Heart right ventricle (tissue), 16 donors: Measurements from ENCODE around the gene ZMYM1. TPM values are rescaled to one million over a fixed set of nuclear protein-coding genes. Genes with fewer than 3 reads are reported as not detected.

Source experiments
- ATAC-seq, 8 donors: fragments of 200-7000 bp; cut with Tn5 transposase; one replicate each; pipeline ENCODE4 v1.9.1; 2020; ENCODE audit warnings: mild to moderate bottlenecking in 8 of 8, moderate library complexity in 8 of 8, moderate number of reproducible peaks in 1 of 8
- DNase-seq, 2 donors: peaks; one replicate each; pipeline ENCODE4 v3.0.0-alpha.2; 2020
- H3K27ac ChIP-seq, 10 donors: fragments of 200-600 bp; sonication (generic) in 2 of 10; one replicate each; pipeline versions ENCODE4 v1.5.0 to v1.8.0; 2020 to 2022; ENCODE audit warnings: mild to moderate bottlenecking in 3 of 10
- H3K27me3 ChIP-seq, 7 donors: fragments of 200-600 bp; one replicate each; pipeline ENCODE4 v1.8.0; 2021 to 2022; ENCODE audit warnings: mild to moderate bottlenecking in 2 of 7
- H3K36me3 ChIP-seq, 9 donors: fragments of 200-600 bp; sonication (generic) in 1 of 9; one replicate each; pipeline versions ENCODE4 v1.5.0 to v1.8.0; 2020 to 2022; ENCODE audit warnings: mild to moderate bottlenecking in 2 of 9
- H3K4me1 ChIP-seq, 9 donors: fragments of 200-600 bp; sonication (generic) in 1 of 9; one replicate each; pipeline versions ENCODE4 v1.5.0 to v1.8.0; 2020 to 2022; ENCODE audit warnings: mild to moderate bottlenecking in 4 of 9
- H3K4me3 ChIP-seq, 10 donors: fragments of 200-600 bp; sonication (generic) in 2 of 10; one replicate each; pipeline versions ENCODE4 v1.5.0 to v1.8.0; 2020 to 2022; ENCODE audit warnings: mild to moderate bottlenecking in 7 of 10, moderate library complexity in 2 of 10
- H3K9me3 ChIP-seq, 11 donors: fragments of 200-600 bp in 10 of 11; sonication (generic) in 2 of 11; one replicate each; pipeline versions ENCODE4 v1.5.0 to v1.8.0; 2013 to 2022; ENCODE audit warnings: mild to moderate bottlenecking in 2 of 11, control low read depth in 1 of 11, moderate library complexity in 1 of 11
- WGBS, 2 donors: extraction: QIAGEN DNeasy Blood & Tissue Kit; methylation state at CpG; one replicate each; pipeline ENCODE4 v1.1.7; 2013; ENCODE audit warnings: inconsistent platforms in 1 of 2; 5-methylcytosine and 5-hydroxymethylcytosine counted together
- intact Hi-C, 10 donors: fragments of 100-400 bp; cut with DNase I; formaldehyde crosslinking; loops; one replicate each; pipeline versions ENCODE4 v1.11.1 to v1.14.2; 2022
- long read RNA-seq, 3 donors: library from polyadenylated mRNA; unstranded; transcript quantifications; one replicate each; pipeline ENCODE4 v2.0.0, GENCODE V29; 2020 to 2021
- polyA plus RNA-seq, 2 donors: library from polyadenylated mRNA; stranded (reverse); fragments of 200-250 nt; gene quantifications; one replicate each; pipeline ENCODE4 v1.2.3, GENCODE V29; 2013
- total RNA-seq, 10 donors: library from RNA; stranded (reverse); fragmentation: NEBNext Ultra II Directional in 3 of 10; extraction: Animal tissue kit (Norgen Biotek cat#: 25700) in 3 of 10; gene quantifications; one replicate each; pipeline versions ENCODE4 v1.2.1 to v1.2.4, GENCODE V29; 2021 to 2023
- TF ChIP-seq, protein P1 (sequence below), 9 donors: fragments of 200-600 bp; sonication (generic) in 2 of 9; IDR thresholded peaks; one replicate each; pipeline versions ENCODE4 v1.5.0 to v1.8.0; 2021 to 2022; ENCODE audit warnings: antibody characterized with exemption in 9 of 9, mild to moderate bottlenecking in 5 of 9, moderate library complexity in 1 of 9
- donor health status: Arrhythmogenic right ventricular cardiomyopathy.
- donor health status: ischemic (EF 13 %, LVEDD 7.1; RV severe dilation, severe dysfunction).
- donor health status: healthy with polysubstance abuse.
- donor health status: DM: no; HTN: yes; CAD: no.
- donor health status: DM: no; HTN: no; CAD: no.
- donor health status: ischemic (EF 25% LVEDD 6.9; RV normal size, moderate dysfunction).
- donor health status: ischemic (EF 25% LVEDD 5.7; RV mildly dilated, moderate dysfunction).
- donor health status: healthy.
- donor health status: DM: yes; HTN: yes; CAD: no.
- donor health status: Ischemic cardiomyopathy.
- donor health status: ischemic (EF 35%, LVEDD 5.7; RV mildly dilated, moderate dysfunction).
- donor health status: nonischemic (EF 11% LVEDD 7.7; RV severe dilation, severe dysfunction).
- donor health status: DM: yes; HTN: yes; CAD: no.
- donor health status: PGD.
- donor health status: ischemic (EF 29% LVEDD 5.4; RV normal size, mild dysfunction).
- donor health status: nonischemic (EF 23%, LVEDD 6.1; RV moderate dilation, normal function).

The ZMYM1 gene
- total RNA-seq: 10 to 100 TPM in 1 of 10 donors, 1 to 10 TPM in 9; 4.2 to 11.0 (median 7.3) TPM
- polyA plus RNA-seq: 1 to 10 TPM; 1.2 to 7.7 TPM
- long read RNA-seq, donor 1, full-length matches to known transcripts: 2 of 8 reads
- long read RNA-seq, donor 1, partial matches to known transcripts: 1 of 8 reads
- long read RNA-seq, donor 1, other reads (novel, unspliced or antisense): 5 of 8 reads
- long read RNA-seq, donor 2, full-length matches to known transcripts: 3 of 8 reads
- long read RNA-seq, donor 2, partial matches to known transcripts: 1 of 8 reads
- long read RNA-seq, donor 2, other reads (novel, unspliced or antisense): 4 of 8 reads
- long read RNA-seq, donor 3, partial matches to known transcripts: 0 of 3 reads
- long read RNA-seq, donor 3, other reads (novel, unspliced or antisense): 3 of 3 reads

DNA sequence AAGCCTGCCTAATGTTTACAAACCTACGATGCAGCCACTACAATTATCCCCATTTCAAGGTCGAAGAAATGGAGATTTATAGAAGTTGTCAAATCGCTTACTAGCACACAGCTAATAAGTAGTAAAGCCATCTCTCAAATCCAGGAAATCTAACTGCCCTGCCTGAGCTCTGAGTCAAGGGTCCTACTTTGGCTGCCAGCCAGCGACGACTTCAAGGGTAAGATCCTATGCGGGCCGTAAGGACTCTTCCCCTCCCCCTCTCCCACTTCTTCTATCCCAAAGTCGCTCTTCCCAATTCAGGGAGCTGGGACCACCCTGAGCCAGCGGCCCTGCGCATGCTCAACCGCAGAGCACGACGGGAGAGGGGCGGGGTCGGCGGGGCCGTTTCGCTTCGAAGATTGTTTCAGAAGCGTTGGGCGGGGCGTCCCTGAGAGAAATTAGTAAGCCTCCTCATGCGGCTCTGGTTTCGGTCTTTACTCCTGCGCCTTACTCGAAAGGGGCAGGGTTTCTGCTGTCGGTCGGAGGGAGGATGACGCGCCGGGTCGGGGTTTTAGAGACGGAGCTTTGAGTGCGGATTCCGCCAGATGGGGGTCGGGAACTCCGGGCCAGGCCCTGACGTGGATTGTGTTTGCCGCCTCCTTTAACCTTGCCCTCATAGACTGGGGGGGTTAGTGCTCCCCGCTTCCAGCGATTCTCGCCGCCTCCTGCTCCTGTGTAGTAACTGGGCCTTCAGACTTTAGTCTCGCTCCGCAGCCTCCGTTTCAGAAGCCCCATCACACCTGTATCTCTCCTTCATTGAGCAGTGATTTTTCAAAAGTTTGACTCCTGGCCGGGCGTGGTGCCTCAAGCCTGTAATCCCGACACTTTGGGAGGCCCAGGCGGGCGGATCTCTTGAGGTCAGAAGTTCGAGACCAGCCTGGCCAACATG is at the start of gene ZMYM1:
TSS of gene ZMYM1 (plus strand) at position 383 of the 928 bp plus-strand sequence. CDS start 14,603 bp downstream, outside the sequence.
- Histone ChIP-seq H3K36me3 (peaks cover 0 to 6% (median 0%) of the 10 kb centered on the region in 9 donors), H3K4me1 (peaks cover 4 to 18% (median 15%) of the 10 kb centered on the region in 9 donors), H3K27ac (peak within 1 kb of the TSS; percentile 41 to 93 (median 86)), H3K9me3 (peaks cover 0 to 8% (median 0%) of the 10 kb centered on the region in 11 donors), H3K4me3 (peak within 1 kb of the TSS; percentile 50 to 88 (median 77)), H3K27me3 (no peaks in the 10 kb centered on the region)
- TF ChIP-seq, protein P1, sequence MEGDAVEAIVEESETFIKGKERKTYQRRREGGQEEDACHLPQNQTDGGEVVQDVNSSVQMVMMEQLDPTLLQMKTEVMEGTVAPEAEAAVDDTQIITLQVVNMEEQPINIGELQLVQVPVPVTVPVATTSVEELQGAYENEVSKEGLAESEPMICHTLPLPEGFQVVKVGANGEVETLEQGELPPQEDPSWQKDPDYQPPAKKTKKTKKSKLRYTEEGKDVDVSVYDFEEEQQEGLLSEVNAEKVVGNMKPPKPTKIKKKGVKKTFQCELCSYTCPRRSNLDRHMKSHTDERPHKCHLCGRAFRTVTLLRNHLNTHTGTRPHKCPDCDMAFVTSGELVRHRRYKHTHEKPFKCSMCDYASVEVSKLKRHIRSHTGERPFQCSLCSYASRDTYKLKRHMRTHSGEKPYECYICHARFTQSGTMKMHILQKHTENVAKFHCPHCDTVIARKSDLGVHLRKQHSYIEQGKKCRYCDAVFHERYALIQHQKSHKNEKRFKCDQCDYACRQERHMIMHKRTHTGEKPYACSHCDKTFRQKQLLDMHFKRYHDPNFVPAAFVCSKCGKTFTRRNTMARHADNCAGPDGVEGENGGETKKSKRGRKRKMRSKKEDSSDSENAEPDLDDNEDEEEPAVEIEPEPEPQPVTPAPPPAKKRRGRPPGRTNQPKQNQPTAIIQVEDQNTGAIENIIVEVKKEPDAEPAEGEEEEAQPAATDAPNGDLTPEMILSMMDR (IDR thresholded peaks at IDR 0.05): no peak
- intact Hi-C loops: loop anchor here in 2 of 10 donors (2.0 to 5.0 kb wide), 2 partner anchors 47 to 48 kb away; partner anchors contain the start of gene ZMYM6 (in 2 of the 2)
- ATAC-seq (peak; percentile 95 to 99 (median 98)), DNase-seq (peak; percentile 86 to 87)
- WGBS, 2 donors: 1% methylated on average over 52 of the region's 52 CpGs

DNA sequence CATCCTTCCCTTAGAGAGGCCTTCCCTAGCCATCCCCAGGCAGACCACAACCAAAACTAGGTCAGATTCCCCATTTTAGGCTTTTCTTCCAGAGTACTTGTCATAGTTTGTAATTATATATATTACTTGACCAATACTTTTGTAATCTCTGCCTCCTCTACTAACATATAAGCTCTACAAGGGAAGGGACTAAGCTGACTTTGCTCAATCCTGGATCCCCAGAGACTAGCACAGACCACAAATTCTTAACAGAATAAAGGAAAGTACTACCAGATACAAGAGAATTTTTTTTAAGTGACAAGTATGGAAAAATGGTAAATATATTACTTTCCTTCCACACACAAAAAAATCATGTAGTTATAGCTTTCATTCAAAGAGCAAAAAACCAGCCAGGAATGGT is 49.4 kb upstream of the ZMYM1 start:
- peaks cover 0 to 20% (median 8%) of the 10 kb centered on the region in 11 donors for H3K9me3 ChIP-seq
- intact Hi-C loops: loop anchor here in 3 of 10 donors (2.0 to 10.0 kb wide), 5 partner anchors 37 to 155 kb away; partner anchors contain the start of gene ZMYM1 (in 2 of the 3)
- H3K27ac ChIP-seq: peak overlapping the region in 1 of 10 donors; percentile 95
- H3K4me3 ChIP-seq: peak overlapping the region in 7 of 10 donors; percentile 61 to 89 (median 71)
- DNase-seq (no peak), ATAC-seq (no peak)
- H3K27me3 ChIP-seq: no peaks in the 10 kb centered on the region
- TF ChIP-seq, protein P1 (IDR thresholded peaks at IDR 0.05): no peak
- H3K36me3 ChIP-seq: peaks cover 0 to 31% (median 0%) of the 10 kb centered on the region in 9 donors
- peaks cover 0 to 27% (median 20%) of the 10 kb centered on the region in 9 donors for H3K4me1 ChIP-seq

DNA sequence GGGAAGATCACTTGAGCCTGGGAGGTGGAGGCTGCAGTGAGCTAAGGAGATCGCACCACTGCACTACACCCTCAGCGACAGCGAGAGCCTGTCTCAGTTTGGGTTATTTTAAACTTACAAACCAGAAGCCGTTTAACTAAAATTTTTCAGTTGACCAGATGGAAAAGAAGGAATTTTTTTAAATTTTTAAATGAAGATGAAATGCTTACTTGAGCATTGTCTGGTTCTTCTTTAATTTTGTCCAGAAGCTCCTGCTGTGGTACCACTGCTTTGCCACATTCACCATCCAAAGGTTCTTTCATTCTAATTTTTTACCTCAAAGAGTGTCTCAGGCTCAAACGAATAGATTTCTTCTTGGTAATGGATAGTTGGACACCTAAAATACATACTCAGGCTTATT is 48.8 kb upstream of the ZMYM1 start:
- no peak for DNase-seq
- Histone ChIP-seq H3K4me1 (peaks cover 0 to 27% (median 20%) of the 10 kb centered on the region in 9 donors), H3K27ac (peak overlapping the region in 5 of 10 donors; percentile 88 to 96 (median 95)), H3K4me3 (peak overlapping the region in 9 of 10 donors; percentile 55 to 89 (median 66)), H3K36me3 (peaks cover 0 to 29% (median 0%) of the 10 kb centered on the region in 9 donors), H3K27me3 (no peaks in the 10 kb centered on the region), H3K9me3 (peaks cover 0 to 20% (median 8%) of the 10 kb centered on the region in 11 donors)
- WGBS, 2 donors: 83 to 86% methylated on average over 5 of the region's 5 CpGs
- TF ChIP-seq, protein P1 (IDR thresholded peaks at IDR 0.05): no peak
- ATAC-seq: no peak
- intact Hi-C loops: loop anchor here in 3 of 10 donors (2.0 to 10.0 kb wide), 5 partner anchors 38 to 154 kb away; partner anchors contain the start of gene ZMYM1 (in 2 of the 3)
